Measurements from ENCODE around the gene CAPN12. TPM values are rescaled to one million over a fixed set of nuclear protein-coding genes. Genes with fewer than 3 reads are reported as not detected.

CAPN12 gene
- total and polyA plus RNA-seq, 9 donors, result 0.22 to 8.0 (median 3.1) TPM

DNA sequence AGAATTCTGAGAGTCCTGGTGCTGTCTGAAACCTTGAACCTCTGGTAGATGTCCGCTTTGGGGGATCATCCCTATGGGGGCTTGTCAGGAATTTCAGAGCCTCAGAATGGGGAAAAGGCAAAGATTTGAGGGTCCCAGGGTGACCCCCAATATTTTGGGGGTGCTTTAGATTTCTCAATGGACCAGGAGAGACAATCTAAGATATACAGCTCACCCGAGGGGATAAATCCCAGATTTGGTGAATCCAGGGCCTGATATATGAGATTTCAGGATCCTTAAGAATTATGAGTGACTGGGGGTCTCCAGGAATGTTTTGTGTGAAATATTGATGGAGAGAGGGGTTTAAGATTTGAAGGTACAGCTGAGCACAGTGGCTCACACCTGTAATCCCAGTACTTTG, 3.3 kb downstream of the CAPN12 start:
- no peak overlapping the region for H3K27ac ChIP-seq
- H3K9me3 ChIP-seq, result no peaks in the 10 kb centered on the region
- no peaks in the 10 kb centered on the region for H3K36me3 ChIP-seq
- H3K4me3 ChIP-seq, result no peak overlapping the region
- WGBS, 3 donors, result 93 to 96% (median 95%) methylated on average over 2 of the region's 2 CpGs
- intact Hi-C loops (cut with DNase I), result no loop called here
- no peak for TF ChIP-seq CTCF (IDR thresholded peaks at IDR 0.05)
- TF ChIP-seq POLR2A (IDR thresholded peaks at IDR 0.05), result no peak
- TF ChIP-seq EP300 (IDR thresholded peaks at IDR 0.05), result no peak
- no peaks in the 10 kb centered on the region for H3K4me1 ChIP-seq (ENCODE audit: insufficient read depth)
- no peaks in the 10 kb centered on the region for H3K27me3 ChIP-seq
- DNase-seq, result no peak

GRCh38 chr19:38740257-38740592, 4.0 kb downstream of the CAPN12 start:
- no peaks in the 10 kb centered on the region for H3K9me3 ChIP-seq
- DNase-seq, result no peak
- H3K4me1 ChIP-seq (ENCODE audit: insufficient read depth), result no peaks in the 10 kb centered on the region
- H3K4me3 ChIP-seq, result no peak overlapping the region
- no peak overlapping the region for H3K27ac ChIP-seq
- H3K27me3 ChIP-seq, result no peaks in the 10 kb centered on the region
- no peaks in the 10 kb centered on the region for H3K36me3 ChIP-seq
- intact Hi-C loops (cut with DNase I), result no loop called here
- WGBS, 3 donors, result 91 to 93% (median 91%) methylated on average over 9 of the region's 9 CpGs
- TF ChIP-seq CTCF (IDR thresholded peaks at IDR 0.05), result no peak
- no peak for TF ChIP-seq EP300 (IDR thresholded peaks at IDR 0.05)
- TF ChIP-seq POLR2A (IDR thresholded peaks at IDR 0.05), result no peak

DNA sequence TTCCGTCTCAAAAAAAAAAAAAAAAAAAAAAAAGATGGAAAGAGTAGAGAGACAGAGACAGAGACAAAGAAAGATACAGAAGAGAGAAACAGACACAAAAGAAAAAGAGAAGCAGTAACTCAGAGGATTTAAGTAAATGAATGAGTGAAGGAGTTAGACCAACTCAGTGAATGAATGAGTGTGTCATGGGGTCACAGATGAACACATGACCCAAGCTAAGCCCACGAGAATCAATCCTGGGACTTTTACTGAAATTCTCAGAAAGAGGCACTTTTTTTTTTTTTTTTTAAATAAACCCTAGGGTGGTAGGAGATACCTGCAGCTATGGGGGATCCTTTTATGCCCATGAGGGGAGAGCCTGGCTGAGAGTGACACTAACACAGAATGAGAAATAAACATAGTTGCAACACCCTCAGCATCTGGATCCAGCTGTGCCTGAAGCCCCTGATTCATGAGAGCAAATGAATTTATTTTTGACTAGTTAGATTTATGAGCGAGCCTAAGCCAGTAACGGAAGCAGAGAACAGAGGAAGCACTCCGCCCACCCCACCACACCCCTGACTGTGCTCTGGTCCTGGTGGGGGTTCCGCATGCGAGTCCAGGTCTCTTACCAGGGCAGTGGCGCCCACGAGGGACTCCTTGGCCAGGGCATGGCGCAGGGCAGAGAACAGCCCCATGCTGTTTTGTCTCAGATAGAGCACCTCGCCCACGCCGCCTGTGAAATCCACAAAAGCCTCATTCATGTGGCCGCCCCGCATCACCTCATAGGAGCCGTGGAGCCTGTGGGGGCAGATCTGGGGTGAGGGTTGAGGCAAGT, 4.6 kb downstream of the CAPN12 start:
- Histone ChIP-seq H3K4me3 (no peak overlapping the region), H3K27ac (no peak overlapping the region), H3K4me1 (ENCODE audit: insufficient read depth) (no peaks in the 10 kb centered on the region), H3K27me3 (no peaks in the 10 kb centered on the region), H3K36me3 (no peaks in the 10 kb centered on the region), H3K9me3 (no peaks in the 10 kb centered on the region)
- WGBS, 3 donors, result 77 to 82% (median 81%) methylated on average over 16 of the region's 16 CpGs
- no peak for TF ChIP-seq CTCF (IDR thresholded peaks at IDR 0.05)
- TF ChIP-seq EP300 (IDR thresholded peaks at IDR 0.05), result no peak
- no peak for TF ChIP-seq POLR2A (IDR thresholded peaks at IDR 0.05)
- intact Hi-C loops (cut with DNase I), result no loop called here
- DNase-seq, result no peak

- Histone ChIP-seq H3K4me3 (no peak overlapping the region), H3K4me1 (ENCODE audit: insufficient read depth) (no peaks in the 10 kb centered on the region), H3K27me3 (no peaks in the 10 kb centered on the region), H3K9me3 (no peaks in the 10 kb centered on the region), H3K27ac (no peak overlapping the region), H3K36me3 (no peaks in the 10 kb centered on the region)
- intact Hi-C loops (cut with DNase I), result no loop called here
- no peak for TF ChIP-seq EP300 (IDR thresholded peaks at IDR 0.05)
- no peak for TF ChIP-seq POLR2A (IDR thresholded peaks at IDR 0.05)
- no peak for TF ChIP-seq CTCF (IDR thresholded peaks at IDR 0.05)
- DNase-seq, result no peak
- WGBS, 3 donors, result 94 to 98% (median 94%) methylated on average over 21 of the region's 21 CpGs
These were observed 6.1 kb downstream of the CAPN12 start for GRCh38 chr19:38737921-38738737.
